HT-29 (cell line): ENCODE measurements around the gene SLC6A7. TPM values are rescaled to one million over a fixed set of nuclear protein-coding genes. Genes with fewer than 3 reads are reported as not detected.

ENCODE experiments used
- DNase-seq: peaks from one replicate; pipeline ENCODE4 v3.0.0-alpha.2; 2015; ENCODE audit warnings: low spot score
- total RNA-seq: library from RNA; depleted of rRNA; stranded (reverse); fragments of >200 nt; shearing (Covaris generic); gene quantifications from 2 replicates; pipeline ENCODE4 v1.2.3, GENCODE V29; 2014

Gene SLC6A7
- total RNA-seq, 1 experiment from 2014 or later: 0.66 TPM

DNA sequence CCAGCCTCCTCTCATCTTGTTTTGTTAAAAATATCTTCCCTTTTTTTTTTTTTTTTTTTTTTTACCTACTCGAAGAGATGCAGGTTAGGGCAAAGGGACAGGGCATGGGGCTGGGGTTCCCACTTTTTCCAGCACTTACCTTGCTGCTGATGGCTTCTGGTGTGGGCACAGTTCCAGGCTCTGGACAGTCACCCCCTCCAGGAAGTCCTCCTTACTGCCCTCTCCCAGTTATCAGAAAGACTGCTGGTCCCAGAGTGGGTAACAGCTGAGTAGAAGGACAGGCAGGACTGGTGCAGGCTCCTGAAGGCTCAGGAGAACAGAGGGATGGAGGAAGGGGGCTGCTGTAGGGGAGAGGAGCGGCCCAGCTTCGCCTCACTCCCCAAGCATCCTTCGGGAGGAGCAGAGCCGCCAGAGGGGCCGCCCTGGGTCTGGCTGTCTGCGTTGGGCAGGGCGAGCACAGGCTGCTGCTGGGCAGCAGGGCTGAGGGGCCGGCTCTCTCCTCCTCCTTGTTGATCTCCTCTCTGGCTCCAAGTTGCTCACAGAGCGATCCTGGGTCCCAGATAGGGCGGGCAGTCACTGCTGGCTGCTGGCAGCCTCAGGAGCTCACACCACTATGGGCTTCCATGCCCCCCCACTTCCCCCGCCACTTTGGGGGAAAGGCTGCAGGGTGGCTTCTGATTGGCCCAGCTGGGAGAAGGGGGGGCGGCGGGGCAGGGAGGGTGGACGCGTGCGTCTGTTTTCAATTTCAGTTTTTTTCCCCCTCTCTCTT lies 34.4 kb upstream of the SLC6A7 start, which contains the start of gene PDGFRB:
TSS of gene PDGFRB (minus strand) at position 588 of the 769 bp plus-strand sequence. CDS start 18,798 bp downstream, outside the sequence.
- DNase-seq: no peak

DNA sequence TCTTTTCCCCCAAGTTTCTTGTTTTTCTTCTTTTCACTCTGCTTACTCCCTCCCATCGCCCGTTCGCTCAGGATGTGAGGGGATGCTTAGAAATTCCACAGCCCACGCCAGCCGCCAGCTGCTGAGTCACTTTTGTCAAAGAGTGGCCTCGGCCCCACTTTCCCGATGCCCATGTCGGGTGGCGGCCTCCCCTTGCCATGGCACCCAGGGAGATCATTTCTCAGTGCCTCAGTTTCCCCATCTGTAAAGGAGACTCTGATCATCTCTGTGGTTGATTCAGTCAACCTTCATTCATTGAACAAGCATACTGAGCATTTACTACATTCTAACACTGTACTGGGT lies 33.9 kb upstream of the SLC6A7 start:
- DNase-seq: no peak

DNA sequence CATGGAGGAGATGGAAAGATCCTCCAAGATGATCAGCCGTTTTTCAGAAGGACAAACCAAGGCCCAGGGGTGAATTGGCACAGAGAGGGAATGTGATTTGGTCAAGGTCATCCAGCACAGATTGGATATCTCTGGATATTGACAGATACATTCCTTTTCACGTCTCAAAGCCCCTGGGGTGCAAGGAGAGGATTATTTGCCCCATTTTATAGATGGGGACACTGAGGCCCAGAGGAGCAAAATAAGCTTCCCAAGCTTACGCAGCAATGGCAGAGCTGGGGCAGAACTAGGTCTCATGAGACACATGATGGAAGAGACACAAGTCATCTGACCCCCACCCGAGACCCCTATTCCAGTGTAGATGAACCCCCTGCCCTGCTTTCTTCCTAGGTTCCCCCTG lies 33.3 kb upstream of the SLC6A7 start:
- no peak for DNase-seq

DNA sequence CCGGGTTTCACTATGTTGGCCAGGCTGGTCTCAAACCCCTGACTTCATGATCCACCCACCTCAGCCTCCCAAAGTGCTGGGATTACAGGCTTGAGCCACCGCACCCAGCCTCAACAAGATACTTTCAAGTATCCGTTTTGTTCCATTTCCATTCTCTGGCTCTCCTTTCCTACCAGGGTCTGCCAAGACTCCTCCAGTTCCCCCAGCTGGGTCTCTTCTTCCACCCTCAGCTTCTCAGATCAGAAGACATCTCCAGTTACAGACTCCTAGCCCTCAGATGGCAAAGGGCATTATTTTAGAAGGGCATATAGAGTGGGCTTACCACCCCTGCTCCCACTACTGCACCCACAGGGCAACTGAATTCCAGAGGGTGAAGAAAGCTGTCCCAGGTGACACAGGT lies 32.7 kb upstream of the SLC6A7 start:
- DNase-seq: no peak

DNA sequence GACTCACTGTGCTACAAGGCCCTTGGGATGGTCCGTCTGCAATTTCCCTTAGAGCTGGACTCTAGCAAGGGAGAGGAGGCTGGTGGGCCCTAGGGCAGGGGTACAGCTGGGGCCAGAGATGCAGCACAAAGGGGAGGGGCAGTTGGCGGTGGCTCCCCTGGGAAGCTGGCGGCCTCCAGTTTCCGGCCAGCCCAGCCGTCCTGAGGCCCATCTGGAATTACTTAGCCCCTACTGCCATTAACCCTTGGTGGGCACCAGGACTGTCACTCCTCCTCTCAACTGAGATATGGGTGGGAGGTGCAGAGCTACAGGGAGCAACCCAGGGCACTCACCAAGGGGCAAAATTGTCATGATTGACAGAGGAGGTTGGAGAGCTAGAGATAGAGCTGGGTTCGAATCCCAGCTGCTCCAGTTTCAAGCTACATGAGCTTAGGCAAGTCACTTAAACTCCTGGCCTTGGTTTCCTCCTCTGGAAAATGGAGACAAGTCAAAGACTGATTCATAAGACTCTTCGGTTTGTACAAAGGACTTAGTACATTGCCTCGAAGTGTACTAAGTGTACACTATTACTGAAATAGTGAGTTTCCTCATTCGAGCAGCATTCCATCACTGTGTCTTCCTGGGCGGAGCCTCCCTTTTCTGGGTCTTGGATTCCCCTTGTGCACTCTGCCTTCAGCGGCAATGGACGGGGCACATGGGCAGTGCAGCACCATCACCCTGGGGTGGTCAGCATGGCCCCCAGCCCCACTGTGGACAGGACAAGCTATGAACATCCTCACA lies 31.5 kb upstream of the SLC6A7 start:
- no peak for DNase-seq

DNA sequence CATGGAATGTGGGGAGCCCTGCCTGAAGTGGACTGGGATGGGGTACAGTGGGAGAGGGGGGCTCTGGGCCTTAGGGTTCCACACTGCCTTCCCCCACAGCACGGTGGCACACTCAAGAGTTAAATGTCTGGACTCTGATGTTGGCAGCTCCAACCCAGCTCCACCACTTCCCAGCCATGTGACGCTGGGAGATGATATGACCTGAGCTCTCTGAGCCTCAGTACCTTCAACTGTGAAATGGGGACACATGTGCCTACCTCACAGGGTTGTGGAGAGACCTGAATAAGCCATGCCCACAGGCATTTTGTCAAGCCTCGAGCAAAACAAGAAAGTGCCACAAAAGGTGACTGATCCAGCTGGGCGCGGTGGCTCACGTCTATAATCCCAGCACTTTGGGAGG lies 30.8 kb upstream of the SLC6A7 start:
- no peak for DNase-seq

DNA sequence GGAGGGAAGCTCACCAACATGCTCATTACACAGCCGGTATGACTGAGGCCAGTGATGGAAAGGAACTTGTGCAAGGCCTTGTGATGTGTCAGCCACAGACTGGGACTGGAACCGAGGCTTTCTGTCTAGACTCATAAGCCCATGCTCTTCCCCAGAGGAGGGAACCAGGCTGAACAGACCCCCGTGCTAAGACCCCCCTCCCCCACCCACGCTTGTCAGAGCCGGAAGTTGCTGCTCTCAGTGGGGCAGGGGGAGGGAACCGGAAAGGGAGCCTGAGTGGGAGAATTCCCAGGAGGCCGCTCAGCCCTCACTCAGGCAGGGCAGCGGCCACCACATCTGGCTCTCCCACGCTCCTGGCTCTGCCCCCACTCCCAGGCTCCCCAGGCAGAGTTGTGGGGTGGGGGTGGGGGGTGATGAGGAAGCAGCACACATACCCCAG lies 30.1 kb upstream of the SLC6A7 start:
- no peak for DNase-seq

DNA sequence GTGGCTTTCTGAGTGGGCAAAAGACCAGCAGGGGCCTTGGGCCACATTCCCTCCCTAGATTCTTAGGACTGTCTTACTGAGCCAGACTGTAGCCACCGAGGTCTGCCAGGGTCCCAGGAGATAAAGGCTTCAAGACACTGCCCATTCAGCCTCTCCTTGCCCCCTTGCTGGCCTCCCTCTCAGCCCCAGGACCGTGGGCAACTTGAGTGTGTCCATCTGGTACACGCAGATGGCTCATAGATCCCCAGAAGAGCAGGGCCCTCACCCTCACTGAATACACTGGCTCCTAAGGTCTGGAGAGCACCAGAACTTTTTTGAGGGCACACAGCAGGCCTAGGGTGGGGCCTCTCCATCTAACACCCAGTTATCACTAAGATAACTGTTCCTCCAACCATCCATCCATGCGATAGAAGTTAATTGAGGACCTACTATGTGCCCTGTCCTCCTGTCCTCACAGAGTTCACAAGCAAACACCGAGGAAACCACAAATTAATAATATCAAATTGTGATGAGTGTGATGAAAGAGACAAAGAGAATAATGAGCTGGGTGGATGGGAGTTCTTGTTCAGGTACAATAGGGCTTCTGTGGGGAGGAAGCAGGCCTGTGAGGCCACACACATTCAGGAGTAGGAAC lies 29.3 kb upstream of the SLC6A7 start:
- no peak for DNase-seq

DNA sequence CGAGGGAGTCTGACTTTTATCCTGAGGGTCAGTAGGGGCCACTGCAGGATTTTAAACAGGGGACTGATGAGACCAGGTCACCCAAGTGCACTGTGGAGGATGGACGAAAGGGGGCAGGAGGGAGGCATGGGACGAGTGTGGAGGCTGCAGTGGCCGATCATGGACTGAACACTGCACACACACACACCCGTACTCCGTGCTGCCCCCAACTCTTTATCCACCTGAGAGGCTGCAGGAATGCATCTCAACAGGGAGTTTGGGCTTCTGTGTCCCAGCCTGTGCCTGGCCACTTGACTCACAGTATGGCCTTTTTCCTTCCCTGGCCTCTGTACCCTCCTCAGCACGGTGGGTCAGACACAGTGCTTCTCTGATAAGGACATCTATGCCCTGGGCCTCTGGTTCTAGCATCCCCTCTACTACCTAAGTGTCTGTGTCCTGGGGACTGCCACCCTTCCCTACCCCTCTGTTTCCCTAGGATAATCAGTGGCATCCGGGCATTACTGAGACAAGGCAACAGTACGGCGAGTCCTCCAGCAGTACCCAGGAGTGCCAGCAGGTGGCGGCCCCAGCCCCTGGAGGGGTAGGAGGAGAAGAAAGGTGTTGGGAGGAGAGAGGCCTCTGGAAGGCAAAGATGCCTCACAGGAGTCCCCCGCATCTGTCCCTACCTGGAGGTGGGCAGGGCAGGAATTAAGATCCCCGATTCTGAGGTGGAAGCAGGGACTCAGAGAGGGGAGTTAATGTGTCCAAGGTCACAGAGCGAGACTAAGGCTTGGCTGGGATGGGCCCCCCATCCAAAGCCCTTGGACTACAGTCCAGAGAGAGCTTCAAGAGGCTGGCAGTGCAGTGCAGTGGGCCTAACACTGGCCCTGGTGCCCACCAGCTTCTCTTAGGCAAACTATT lies 28.4 kb upstream of the SLC6A7 start:
- DNase-seq: peak; percentile 87

DNA sequence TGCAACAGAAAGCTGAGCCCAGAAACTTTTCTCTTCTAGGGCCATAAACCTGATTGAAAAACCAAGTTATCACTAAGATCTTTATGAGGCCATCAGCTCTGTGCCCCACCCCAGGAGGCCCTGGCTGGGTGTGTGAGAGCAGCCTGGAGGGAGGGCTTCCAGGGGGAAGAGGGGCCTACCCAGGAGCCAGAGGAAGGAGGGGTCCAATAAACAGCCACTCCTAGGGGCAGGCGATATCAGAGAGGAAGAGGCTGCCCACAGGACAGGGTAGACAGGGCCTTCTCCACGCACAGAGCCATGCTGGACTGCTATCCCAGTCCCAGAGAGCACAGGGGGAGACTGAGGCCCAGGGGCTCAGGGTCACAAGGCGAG lies 27.7 kb upstream of the SLC6A7 start:
- no peak for DNase-seq

DNA sequence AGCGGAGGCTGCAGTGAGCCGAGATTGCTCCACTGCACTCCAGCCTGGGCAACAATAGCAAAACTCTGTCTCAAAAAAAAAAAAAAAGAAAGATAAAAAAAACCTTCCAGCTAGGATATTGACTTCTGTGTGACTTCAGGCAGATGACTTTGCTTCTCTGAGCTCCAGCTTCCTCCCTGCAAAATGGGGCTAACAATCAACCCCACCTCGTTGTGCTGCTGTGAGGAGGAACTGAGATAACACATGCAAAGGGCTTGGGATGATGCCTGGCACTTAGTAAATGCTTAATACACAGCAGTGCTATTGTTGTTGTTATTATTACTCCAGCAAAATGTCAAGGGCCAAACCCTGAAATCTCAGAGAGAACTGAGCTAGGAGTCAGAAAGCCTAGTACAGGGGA lies 26.8 kb upstream of the SLC6A7 start:
- no peak for DNase-seq

DNA sequence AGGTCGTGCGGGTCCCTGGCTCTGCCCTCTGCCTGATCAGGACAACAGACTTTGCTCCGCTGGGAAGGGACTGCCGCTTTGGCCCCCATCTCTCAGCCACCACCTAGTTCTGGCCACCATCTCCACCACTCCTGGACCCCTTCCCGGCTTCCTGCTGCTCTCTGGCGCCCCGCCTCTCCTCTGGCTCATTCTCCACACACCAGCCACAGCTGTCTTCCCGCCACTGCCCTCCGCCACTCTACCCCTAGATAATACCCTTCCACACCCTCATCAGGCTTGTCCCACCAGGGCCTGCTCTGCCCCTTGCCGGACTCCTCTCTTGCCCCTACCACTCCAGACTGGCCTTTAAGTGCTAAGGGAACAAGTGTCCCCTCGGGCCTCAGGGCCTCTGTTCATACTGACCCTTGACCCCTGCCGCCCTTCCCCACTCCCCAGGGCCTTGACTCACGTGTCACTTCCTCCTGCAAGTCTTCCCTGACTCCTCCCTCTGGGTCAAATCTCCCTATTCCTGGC lies 26.3 kb upstream of the SLC6A7 start:
- no peak for DNase-seq

DNA sequence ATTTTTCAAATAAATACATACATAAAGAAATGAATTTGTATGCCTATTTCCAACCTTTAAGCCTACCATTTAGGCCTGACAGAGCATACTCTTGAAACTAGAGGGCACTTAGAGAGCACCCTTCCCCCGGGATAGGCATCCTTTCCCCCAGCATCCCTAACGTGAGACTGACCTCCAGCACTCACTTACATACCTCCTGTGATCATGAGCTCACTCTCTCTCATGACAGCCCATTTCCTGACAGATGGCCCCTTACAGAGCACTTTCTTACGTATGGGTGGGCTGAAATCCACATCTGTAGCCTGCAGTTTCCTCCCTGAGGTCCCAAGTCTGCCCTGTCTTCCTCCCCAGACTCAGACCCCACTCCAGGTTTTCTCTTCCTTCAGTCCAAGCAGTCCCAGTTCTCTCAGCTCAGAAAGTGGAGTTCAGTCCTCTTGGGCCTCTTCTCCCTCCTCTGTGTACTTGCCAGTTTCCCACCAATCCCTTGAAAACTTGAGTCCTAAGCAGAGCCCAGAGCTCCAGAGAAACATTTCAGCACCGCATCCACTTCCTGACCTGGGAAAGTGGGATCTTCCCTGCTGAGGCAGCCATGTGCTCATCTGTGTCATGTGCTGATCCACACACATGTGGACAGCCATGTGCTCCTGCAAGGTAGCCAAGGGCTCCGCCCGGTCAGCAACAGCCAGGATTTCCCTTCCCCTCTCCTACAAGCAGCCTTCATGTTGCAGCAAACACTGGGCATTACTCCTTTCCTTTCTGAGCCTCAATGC lies 25.5 kb upstream of the SLC6A7 start:
- DNase-seq: peak; percentile 24

DNA sequence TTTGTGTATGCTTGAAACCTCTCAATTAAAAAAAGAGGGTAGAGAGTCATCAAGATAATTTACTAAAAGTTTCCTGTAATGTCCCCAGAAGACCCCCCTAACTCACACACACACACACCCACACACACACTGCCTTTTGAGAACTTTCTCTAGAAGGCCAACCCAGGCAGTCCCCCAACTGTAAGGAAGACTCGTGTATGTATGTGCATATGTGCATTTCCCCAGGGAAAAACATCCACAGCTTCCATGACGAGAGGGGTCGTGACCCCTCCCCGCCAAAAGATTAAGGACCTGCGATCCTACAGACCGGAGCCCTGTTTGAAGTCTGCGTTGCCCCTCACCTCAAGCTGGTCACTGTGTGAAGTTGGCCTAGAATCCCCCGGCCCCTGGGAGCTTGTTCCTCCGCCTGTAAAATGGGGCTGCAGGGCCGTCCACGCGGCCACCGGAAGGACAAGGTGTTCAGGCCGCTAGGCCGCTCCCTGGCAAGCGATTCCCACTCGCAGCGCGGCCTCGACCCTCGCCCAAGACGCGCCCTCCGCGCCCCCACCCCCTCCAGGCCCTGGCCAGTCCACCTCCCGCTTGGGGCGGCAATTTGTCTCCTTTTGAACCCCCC lies 23.7 kb upstream of the SLC6A7 start:
- no peak for DNase-seq

DNA sequence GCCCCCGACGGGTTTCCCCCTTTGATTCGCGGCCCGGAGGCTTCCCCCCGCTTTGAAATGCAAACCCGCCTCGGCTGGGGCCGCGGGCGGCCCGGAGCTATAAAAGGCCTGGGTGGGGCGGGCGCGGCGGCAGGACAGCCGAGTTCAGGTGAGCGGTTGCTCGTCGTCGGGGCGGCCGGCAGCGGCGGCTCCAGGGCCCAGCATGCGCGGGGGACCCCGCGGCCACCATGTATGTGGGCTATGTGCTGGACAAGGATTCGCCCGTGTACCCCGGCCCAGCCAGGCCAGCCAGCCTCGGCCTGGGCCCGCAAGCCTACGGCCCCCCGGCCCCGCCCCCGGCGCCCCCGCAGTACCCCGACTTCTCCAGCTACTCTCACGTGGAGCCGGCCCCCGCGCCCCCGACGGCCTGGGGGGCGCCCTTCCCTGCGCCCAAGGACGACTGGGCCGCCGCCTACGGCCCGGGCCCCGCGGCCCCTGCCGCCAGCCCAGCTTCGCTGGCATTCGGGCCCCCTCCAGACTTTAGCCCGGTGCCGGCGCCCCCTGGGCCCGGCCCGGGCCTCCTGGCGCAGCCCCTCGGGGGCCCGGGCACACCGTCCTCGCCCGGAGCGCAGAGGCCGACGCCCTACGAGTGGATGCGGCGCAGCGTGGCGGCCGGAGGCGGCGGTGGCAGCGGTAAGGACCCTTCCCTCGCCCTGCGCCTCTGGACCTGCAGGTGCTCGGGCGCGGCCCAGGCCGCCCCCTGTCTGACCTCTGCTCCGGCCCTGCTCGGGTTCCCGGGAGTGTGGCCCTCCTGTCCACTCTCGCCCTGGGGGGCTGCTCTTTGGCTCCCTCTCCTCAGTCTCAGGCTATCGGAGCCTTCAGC lies 23.0 kb upstream of the SLC6A7 start, which contains the start of gene CDX1:
TSS of gene CDX1 (plus strand) at position 129 of the 862 bp plus-strand sequence. CDS start at position 228, 99 bp downstream.
- no peak for DNase-seq

DNA sequence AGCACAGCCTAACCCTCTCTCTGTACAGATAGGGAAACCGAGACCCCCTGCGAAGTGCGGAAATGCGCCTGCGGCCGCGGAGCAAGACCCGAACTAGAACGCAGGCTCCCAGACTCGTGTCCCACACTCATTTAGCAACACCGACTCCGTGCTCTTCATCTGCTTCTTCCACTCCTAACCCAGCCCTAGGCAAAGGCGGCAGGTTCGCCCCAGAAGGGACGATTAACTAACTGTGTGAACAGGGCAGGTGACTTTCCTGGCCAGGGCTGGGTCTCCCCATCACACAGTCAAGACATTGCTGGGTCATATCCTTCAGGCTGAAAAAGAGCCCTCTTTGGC lies 22.4 kb upstream of the SLC6A7 start:
- no peak for DNase-seq

DNA sequence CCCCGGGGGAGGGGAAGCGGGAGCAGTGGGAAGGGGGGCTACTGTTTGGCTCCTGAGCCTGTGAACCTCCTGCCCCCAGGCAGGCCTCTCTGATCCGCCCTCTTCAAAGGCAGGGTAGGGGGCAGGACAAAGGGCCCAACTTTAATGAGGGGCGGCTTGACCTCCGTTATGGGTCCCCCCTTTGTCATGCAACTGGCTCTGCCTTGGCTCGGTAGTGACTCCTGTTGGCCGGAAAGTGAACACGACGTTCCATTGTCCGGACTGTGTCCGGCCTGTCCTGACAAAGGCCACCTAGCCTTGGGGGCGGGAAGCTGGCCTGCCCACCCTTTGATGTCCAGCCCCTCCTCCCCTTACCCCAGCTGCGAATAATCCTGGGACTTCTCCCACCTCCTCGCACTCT lies 22.0 kb upstream of the SLC6A7 start:
- no peak for DNase-seq

DNA sequence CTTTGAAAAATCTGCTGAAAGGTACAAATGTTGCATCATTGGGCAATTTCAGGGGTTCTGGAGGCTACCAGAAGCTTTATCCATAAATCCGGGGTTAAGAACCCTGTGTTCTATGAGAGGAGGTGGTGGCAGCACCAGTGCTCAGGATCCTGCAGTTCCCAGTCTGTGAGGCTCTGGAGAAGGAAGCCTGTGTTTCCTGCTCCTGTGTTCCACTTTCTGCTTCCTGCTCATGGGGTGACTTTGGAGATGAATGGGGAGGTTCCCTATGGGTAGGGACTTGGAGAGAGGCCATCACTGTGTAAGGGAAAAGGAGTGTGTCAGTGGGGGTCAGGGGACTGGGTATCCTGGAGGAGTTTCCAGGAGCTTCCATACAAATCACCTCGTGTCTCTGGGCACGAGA lies 21.0 kb upstream of the SLC6A7 start:
- DNase-seq: no peak

DNA sequence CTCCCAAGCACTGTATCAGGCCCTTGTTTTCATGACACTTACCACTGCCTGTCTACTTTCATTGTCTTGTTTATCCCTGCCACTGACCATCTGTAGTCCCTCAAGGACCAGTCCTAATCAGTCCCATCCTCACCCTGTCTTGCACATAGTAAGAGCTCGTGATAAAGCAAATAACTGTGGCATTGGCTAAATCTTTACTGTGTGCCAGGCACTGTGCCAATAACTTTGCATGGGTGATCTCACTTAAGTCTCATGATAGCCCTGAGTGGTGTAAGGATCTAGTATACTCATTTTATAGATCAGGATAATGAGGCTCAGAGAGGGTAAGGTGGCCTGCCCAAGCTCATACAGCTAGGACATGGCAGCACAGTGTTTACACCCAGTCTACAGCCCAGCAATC lies 17.7 kb upstream of the SLC6A7 start:
- no peak for DNase-seq
